HepG2 (cell line): ENCODE data around the gene GUCY1A1.

Experiments
- CAMTA2 ChIP-seq: sonication (generic); formaldehyde crosslinking; IDR thresholded peaks from 2 replicates; pipeline ENCODE4 v1.4.0; 2020; ENCODE audit warnings: mild to moderate bottlenecking, missing genetic modification reagents, borderline replicate concordance
- NR2F1 ChIP-seq, 2 experiments: fragments of 450-650 bp in 1 of 2; formaldehyde crosslinking in 1 of 2; IDR thresholded peaks; 2 replicates each; pipeline versions ENCODE4 v1.5.0 to v1.6.1; 2016 to 2020; ENCODE audit warnings: mild to moderate bottlenecking in 1 of 2, missing compliant biosample characterization in 1 of 2, missing genetic modification reagents in 1 of 2, moderate library complexity in 1 of 2
- ZNF839 ChIP-seq: sonication (generic); formaldehyde crosslinking; IDR thresholded peaks from 2 replicates; pipeline ENCODE4 v1.4.0; 2020; ENCODE audit warnings: missing genetic modification reagents, mild to moderate bottlenecking, borderline replicate concordance
- TF ChIP-seq, protein P1 (sequence below): sonication (generic); formaldehyde crosslinking; IDR thresholded peaks from 2 replicates; pipeline ENCODE4 v1.5.0; 2020; ENCODE audit warnings: mild to moderate bottlenecking, missing genetic modification reagents, moderate library complexity

DNA sequence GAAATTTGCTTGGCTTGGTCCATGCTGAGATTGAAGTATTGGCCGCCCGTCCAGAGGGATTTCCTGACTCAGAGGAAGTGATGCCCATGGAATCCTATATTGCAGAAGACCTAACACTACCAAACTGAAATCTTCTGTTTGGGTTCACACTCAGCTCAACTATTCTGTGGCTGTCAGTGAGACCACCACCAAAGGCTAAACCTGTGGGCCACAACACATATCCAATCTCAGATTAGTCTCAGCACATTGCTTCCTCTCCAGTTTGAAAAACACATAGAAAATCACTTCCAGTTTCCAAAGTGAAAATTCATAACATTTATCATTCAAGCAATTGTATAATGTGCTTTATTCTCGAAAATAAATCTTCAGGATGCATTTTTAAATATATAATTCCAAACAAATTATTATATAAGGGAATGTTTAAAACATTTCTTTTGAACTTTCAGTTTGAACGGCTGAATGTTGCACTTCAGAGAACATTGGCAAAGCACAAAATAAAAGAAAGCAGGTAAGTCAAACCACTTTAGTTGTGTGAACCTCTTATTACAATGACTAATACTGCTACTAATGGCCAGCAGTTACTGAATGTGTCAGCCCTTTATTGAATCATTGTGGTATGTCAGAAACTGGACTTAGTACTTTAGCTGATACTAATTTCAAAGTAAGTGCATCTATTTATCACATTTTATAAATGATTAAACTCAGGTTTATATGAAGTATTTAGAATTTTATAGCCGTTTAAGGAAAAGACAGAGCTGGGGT is 37.0 kb downstream of the GUCY1A1 start:
- TF ChIP-seq NR2F1 (CRISPR knock-in tag; IDR thresholded peaks at IDR 0.05): no peak
- TF ChIP-seq, protein P1, sequence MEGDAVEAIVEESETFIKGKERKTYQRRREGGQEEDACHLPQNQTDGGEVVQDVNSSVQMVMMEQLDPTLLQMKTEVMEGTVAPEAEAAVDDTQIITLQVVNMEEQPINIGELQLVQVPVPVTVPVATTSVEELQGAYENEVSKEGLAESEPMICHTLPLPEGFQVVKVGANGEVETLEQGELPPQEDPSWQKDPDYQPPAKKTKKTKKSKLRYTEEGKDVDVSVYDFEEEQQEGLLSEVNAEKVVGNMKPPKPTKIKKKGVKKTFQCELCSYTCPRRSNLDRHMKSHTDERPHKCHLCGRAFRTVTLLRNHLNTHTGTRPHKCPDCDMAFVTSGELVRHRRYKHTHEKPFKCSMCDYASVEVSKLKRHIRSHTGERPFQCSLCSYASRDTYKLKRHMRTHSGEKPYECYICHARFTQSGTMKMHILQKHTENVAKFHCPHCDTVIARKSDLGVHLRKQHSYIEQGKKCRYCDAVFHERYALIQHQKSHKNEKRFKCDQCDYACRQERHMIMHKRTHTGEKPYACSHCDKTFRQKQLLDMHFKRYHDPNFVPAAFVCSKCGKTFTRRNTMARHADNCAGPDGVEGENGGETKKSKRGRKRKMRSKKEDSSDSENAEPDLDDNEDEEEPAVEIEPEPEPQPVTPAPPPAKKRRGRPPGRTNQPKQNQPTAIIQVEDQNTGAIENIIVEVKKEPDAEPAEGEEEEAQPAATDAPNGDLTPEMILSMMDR (CRISPR knock-in tag): no peak
- TF ChIP-seq CAMTA2 (CRISPR knock-in tag): no peak
- TF ChIP-seq ZNF839: no peak
